Esophagus muscularis mucosa (tissue), 3 donors: ENCODE data around the gene MPHOSPH6.

Source experiments
- CTCF ChIP-seq, 3 experiments: fragments of 200-600 bp in 2 of 3; fragments of 450-650 bp in 1 of 3; sonication (generic) in 2 of 3; IDR thresholded peaks; one replicate each; pipeline ENCODE4 v1.5.1; 2017 to 2019; ENCODE audit warnings: antibody characterized with exemption in 3 of 3, mild to moderate bottlenecking in 2 of 3, moderate library complexity in 1 of 3
- POLR2AphosphoS5 ChIP-seq, 2 donors: sonication (generic); formaldehyde crosslinking; IDR thresholded peaks; one replicate each; pipeline ENCODE4 v1.6.1; 2017; ENCODE audit warnings: antibody characterized with exemption in 2 of 2

- TF ChIP-seq CTCF (IDR thresholded peaks at IDR 0.05) (no peak), POLR2AphosphoS5 (IDR thresholded peaks at IDR 0.05) (no peak)
Measured at GRCh38 chr16:82157836-82158235, 12.2 kb downstream of the MPHOSPH6 start.
